HG03432 (cell line): ENCODE data around the gene CLK2.

Experiments
- ATAC-seq: cut with Tn5 transposase; IDR thresholded peaks from one replicate; pipeline ENCODE4 v1.9.1; 2021; ENCODE audit warnings: mild to moderate bottlenecking, moderate library complexity; ENCODE audit not compliant: unreplicated experiment

The CLK2 gene

GRCh38 chr1:155273343-155274245 lies at the start of gene CLK2:
Gene CLK2, minus strand, starts transcription at chr1:155273504. Its CDS starts 2,527 bp downstream, at chr1:155270977.
- ATAC-seq: peak; percentile 78

- ATAC-seq: no peak
Observed at GRCh38 chr1:155322571-155322952, 49.3 kb upstream of the CLK2 start.

- no peak for ATAC-seq
Observed at GRCh38 chr1:155321639-155322503, 48.6 kb upstream of the CLK2 start.

- no peak for ATAC-seq
Observed at GRCh38 chr1:155320661-155321617, 47.6 kb upstream of the CLK2 start, which contains the start of gene RUSC1. Gene RUSC1, plus strand, starts transcription at chr1:155320894. Its CDS starts 880 bp downstream, at chr1:155321774.

GRCh38 chr1:155320252-155320651 lies 46.9 kb upstream of the CLK2 start:
- no peak for ATAC-seq

- ATAC-seq: no peak
Observed at GRCh38 chr1:155319536-155319935, 46.2 kb upstream of the CLK2 start.

- no peak for ATAC-seq
Observed at GRCh38 chr1:155318082-155318481, 44.8 kb upstream of the CLK2 start.

- no peak for ATAC-seq
Observed at GRCh38 chr1:155316922-155317321, 43.6 kb upstream of the CLK2 start.

- ATAC-seq: no peak
Observed at GRCh38 chr1:155313261-155313660, 40.0 kb upstream of the CLK2 start.

- ATAC-seq: no peak
Observed at GRCh38 chr1:155309423-155310021, 36.2 kb upstream of the CLK2 start.

GRCh38 chr1:155308493-155309422 lies 35.5 kb upstream of the CLK2 start, which contains the start of gene FDPS:
Gene FDPS, plus strand, starts transcription at chr1:155308866. Its CDS starts 924 bp downstream, at chr1:155309790.
- ATAC-seq: peak; percentile 94

- ATAC-seq: no peak
Observed at GRCh38 chr1:155307247-155307740, 34.0 kb upstream of the CLK2 start.

- ATAC-seq: no peak
Observed at GRCh38 chr1:155305881-155306391, 32.6 kb upstream of the CLK2 start.

GRCh38 chr1:155304558-155305063 lies 31.3 kb upstream of the CLK2 start:
- ATAC-seq: no peak

- ATAC-seq: no peak
Observed at GRCh38 chr1:155301342-155301841, 28.1 kb upstream of the CLK2 start, which contains the start of gene PKLR. Gene PKLR, minus strand, starts transcription at chr1:155301438. Its CDS starts 43 bp downstream, at chr1:155301395.

- no peak for ATAC-seq
Observed at GRCh38 chr1:155300553-155301329, 27.4 kb upstream of the CLK2 start.

GRCh38 chr1:155300024-155300423 lies 26.7 kb upstream of the CLK2 start:
- no peak for ATAC-seq
